GM10847 (cell line): ENCODE data around the gene P2RX4.

Source experiments
- POLR2A ChIP-seq: IDR thresholded peaks from 2 replicates; pipeline ENCODE4 v1.6.1; 2011; ENCODE audit not compliant: insufficient read length; ENCODE audit errors: extremely low read depth

P2RX4 gene

GRCh38 chr12:121209624-121210572 lies at the start of gene P2RX4:
P2RX4 (plus strand) TSS chr12:121210129; CDS start chr12:121210165, 36 bp downstream.
- peak; percentile 95 for TF ChIP-seq POLR2A

DNA sequence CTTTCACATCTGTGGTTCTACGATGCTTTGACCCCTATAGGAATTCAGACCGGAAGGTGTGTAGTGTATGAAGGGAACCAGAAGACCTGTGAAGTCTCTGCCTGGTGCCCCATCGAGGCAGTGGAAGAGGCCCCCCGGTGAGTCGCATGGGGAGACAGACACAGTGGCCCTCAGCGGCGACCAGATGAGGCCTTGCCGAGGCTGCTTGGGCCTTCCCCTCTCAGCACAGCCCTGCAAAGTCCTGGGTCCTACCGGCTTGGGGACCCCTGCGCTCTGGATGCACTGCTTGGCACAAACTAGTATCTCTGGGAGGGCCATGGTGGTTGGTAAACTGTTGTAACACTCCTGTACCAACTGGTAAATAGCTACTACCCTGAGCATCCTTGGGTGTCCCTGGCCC lies 47.5 kb upstream of the P2RX4 start:
- TF ChIP-seq POLR2A, result no peak

DNA sequence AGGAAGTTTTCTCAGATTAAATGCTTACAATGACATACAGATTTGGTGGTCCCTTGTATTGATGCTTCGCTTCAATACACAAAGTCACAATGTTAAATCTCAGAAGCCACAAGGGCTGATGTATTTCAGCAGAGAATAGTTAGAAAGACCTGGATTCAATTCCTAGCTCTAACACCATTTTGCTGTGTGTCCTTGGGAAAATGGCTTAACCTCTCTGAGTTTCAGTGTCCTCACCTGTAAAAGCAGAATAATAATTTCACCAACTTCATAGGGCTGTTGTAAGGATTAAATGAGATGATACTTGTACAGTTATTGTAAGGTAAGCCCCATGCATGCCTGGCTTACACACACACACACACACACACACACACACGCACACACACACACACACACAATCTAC lies 46.9 kb upstream of the P2RX4 start:
- no peak for TF ChIP-seq POLR2A

DNA sequence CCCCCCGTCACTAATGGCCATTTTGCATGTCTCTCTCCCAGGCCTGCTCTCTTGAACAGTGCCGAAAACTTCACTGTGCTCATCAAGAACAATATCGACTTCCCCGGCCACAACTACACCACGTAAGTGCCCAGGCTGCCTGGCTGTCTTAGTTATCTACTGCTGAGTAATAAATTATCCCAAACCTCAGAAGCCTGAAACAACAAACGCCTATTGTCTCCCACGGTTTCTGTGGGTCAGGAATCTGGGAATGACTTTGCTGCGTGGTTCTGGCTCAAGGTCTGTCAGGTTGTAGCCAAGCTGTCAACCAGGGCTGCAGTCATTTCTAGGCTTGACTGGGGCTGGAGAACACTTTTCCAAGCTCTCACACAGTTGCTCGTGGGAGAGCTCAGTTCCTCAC lies 44.6 kb upstream of the P2RX4 start:
- no peak for TF ChIP-seq POLR2A

DNA sequence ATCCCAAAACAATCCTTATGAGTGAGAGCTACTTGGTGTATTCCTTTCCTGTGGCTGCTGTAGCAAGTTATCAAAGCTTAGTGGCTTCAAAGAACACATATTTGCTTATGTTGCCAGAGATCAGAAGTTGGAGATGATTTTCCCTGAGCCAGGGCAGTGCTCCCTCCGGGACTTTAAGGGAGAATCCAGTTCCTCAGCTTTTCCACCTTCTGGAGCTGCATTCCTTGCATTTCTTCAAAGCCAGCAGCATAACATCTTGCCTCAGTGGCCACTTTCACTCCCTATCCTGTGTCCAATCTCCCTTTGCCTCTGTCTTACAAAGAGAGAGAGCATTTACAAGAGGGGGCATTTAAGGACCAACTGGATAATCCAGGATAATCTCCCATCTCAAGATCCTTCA lies 43.6 kb upstream of the P2RX4 start:
- no peak for TF ChIP-seq POLR2A

- no peak for TF ChIP-seq POLR2A
Observed at GRCh38 chr12:121167232-121167820, 42.6 kb upstream of the P2RX4 start.

- no peak for TF ChIP-seq POLR2A
Observed at GRCh38 chr12:121167951-121168350, 42.0 kb upstream of the P2RX4 start.

GRCh38 chr12:121170151-121170550 lies 39.8 kb upstream of the P2RX4 start:
- TF ChIP-seq POLR2A, result no peak

GRCh38 chr12:121170611-121171260 lies 39.2 kb upstream of the P2RX4 start:
- no peak for TF ChIP-seq POLR2A

GRCh38 chr12:121172145-121172544 lies 37.8 kb upstream of the P2RX4 start:
- TF ChIP-seq POLR2A, result no peak

- no peak for TF ChIP-seq POLR2A
Observed at GRCh38 chr12:121175383-121176119, 34.4 kb upstream of the P2RX4 start.

GRCh38 chr12:121176826-121177529 lies 33.0 kb upstream of the P2RX4 start:
- TF ChIP-seq POLR2A, result no peak

DNA sequence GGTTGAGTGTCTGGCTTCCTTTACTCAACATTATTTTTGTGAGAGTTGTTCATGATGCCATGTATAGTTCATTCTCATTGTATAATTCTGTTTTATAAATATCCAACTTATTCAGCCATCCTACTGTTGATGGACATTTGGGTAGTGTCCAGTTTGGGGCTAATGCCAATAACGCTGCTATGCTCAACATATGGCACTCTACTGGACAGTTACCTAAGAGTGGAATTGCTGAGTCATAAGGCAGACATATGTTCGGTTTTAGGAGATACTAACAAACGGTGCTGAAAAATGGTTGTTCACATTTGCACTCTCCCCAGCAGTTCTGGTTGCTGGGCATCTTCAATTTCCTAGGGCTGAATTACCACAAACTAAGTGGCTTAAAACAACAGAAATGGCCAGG lies 28.7 kb upstream of the P2RX4 start:
- TF ChIP-seq POLR2A, result no peak

DNA sequence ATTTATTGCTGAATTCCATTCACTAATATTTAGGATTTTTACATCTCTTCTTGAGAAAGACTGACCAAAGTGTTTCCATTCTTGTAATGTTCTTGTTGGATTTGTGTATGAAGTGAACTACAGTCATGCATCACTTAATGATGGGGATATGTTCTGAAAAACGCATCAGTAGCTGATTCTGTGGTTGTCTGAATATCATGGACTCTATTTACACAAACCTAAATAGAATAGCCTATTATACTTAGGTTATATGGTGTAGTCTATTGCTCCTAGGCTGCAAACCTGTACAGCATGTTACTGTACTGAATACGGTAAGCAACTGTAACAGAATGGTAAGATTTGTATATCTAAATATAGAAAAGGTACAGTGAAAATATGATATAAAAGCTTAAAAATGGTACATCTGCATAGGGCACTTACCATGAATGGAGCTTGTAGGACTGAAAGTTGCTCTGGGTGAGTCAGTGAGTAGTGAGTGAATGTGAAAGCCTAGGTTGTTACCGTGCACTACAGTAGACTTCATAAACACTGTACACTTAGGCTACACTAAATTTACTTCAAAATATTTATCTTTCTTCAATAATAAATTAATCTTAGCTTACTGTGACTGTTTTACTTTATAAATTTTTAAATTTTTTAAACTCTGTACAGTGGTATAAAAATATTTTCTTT lies 27.6 kb upstream of the P2RX4 start:
- no peak for TF ChIP-seq POLR2A
